K562 (cell line): ENCODE results near the gene KCNH2. TPM values are rescaled to one million over a fixed set of nuclear protein-coding genes. Genes with fewer than 3 reads are reported as not detected.

Experiments
- ARID1B ChIP-seq: fragments of 450-650 bp; IDR thresholded peaks from 2 replicates; pipeline ENCODE4 v1.6.1; 2016; ENCODE audit warnings: antibody characterized with exemption, mild to moderate bottlenecking, inconsistent platforms
- CEBPG ChIP-seq, 3 experiments: fragments of 200-800 bp in 1 of 3; sonication (Bioruptor generic) in 1 of 3; sonication (generic) in 1 of 3; formaldehyde crosslinking in 1 of 3; IDR thresholded peaks in 2 of 3; conservative IDR thresholded peaks in 1 of 3; 2 replicates each; pipeline versions ENCODE4 v1.6.1 to v1.8.0; 2016 to 2022; ENCODE audit warnings: missing compliant biosample characterization in 2 of 3, missing genetic modification characterization in 2 of 3, mild to moderate bottlenecking in 1 of 3, missing genetic modification reagents in 1 of 3
- DLX4 ChIP-seq: fragments of 250-450 bp; sonication (Bioruptor Pico); IDR thresholded peaks from 2 replicates; pipeline ENCODE4 v1.6.1; 2021; ENCODE audit warnings: mild to moderate bottlenecking
- HCFC1 ChIP-seq: IDR thresholded peaks from 2 replicates; pipeline ENCODE4 v1.6.1; 2012; ENCODE audit warnings: low read depth, low read length, improper control_type of control experiment
- HDGF ChIP-seq: fragments of 450-650 bp; IDR thresholded peaks from 2 replicates; pipeline ENCODE4 v1.6.1; 2016
- MCM7 ChIP-seq, 2 experiments: fragments of 450-650 bp; IDR thresholded peaks; 2 replicates each; pipeline ENCODE4 v1.6.1; 2016 to 2018
- POLR2B ChIP-seq: fragments of 450-650 bp; IDR thresholded peaks from 2 replicates; pipeline ENCODE4 v1.6.1; 2018; ENCODE audit warnings: low read depth; ENCODE audit not compliant: partially characterized antibody
- PPARD ChIP-seq: fragments of 250-450 bp; sonication (Bioruptor Pico); IDR thresholded peaks from 2 replicates; pipeline ENCODE4 v1.8.0; 2022; ENCODE audit warnings: inconsistent platforms, mild to moderate bottlenecking, moderate library complexity
- PRPF4 ChIP-seq: fragments of 200-400 bp; formaldehyde crosslinking; IDR thresholded peaks from one replicate; pipeline ENCODE4 v1.6.1; 2017; ENCODE audit warnings: low read length, low read depth, mild to moderate bottlenecking; ENCODE audit not compliant: insufficient read depth, poor library complexity, severe bottlenecking
- RUNX1 ChIP-seq: sonication (generic); IDR thresholded peaks from 2 replicates; pipeline ENCODE4 v1.6.1; 2016; ENCODE audit warnings: antibody characterized with exemption, low read depth
- SAFB ChIP-seq: fragments of 200-400 bp; formaldehyde crosslinking; IDR thresholded peaks from 2 replicates; pipeline ENCODE4 v1.6.1; 2017; ENCODE audit warnings: low read depth, low read length, borderline replicate concordance
- TARDBP ChIP-seq: fragments of 450-650 bp; IDR thresholded peaks from 2 replicates; pipeline ENCODE4 v1.6.1; 2016
- TCFL5 ChIP-seq: fragments of 250-450 bp; sonication (Bioruptor Pico); conservative IDR thresholded peaks from 2 replicates; pipeline ENCODE4 v1.6.1; 2021; ENCODE audit warnings: mild to moderate bottlenecking, moderate library complexity, matching md5 sums
- TEAD2 ChIP-seq: fragments of 450-650 bp; IDR thresholded peaks from 2 replicates; pipeline ENCODE4 v1.6.1; 2016; ENCODE audit warnings: missing genetic modification characterization, control low read depth, missing compliant biosample characterization
- ZBTB7A ChIP-seq: IDR thresholded peaks from 2 replicates; pipeline ENCODE4 v1.6.1; 2011; ENCODE audit warnings: low read depth, mild to moderate bottlenecking, low read length, moderate library complexity, borderline replicate concordance; ENCODE audit not compliant: control insufficient read depth
- ZNF124 ChIP-seq: sonication (generic); formaldehyde crosslinking; IDR thresholded peaks from 2 replicates; pipeline ENCODE4 v1.8.1; 2022; ENCODE audit warnings: missing genetic modification reagents
- ZNF407 ChIP-seq: fragments of 450-650 bp; IDR thresholded peaks from 2 replicates; pipeline ENCODE4 v1.6.1; 2016; ENCODE audit warnings: low read depth
- ZNF551 ChIP-seq: fragments of 250-450 bp; sonication (Bioruptor Pico); IDR thresholded peaks from 2 replicates; pipeline ENCODE4 v1.5.0; 2021; ENCODE audit warnings: mild to moderate bottlenecking, moderate library complexity
- polyA plus RNA-seq, 8 experiments: library from polyadenylated mRNA; depleted of rRNA in 4 of 8; stranded (reverse) in 5 of 8; unstranded in 3 of 8; fragments of >200 nt; fragmentation: Nextera tagmentation in 2 of 8; fragmentation: Illumina TruSeq in 1 of 8; extraction: Ambion mirVana in 2 of 8; extraction: Trizol in 1 of 8; gene quantifications; 2 replicates each; pipeline versions ENCODE4 v1.2.1 to v1.2.3, GENCODE V29; 2011 to 2014; ENCODE audit warnings: inconsistent platforms in 1 of 8, missing spikeins in 1 of 8
- total RNA-seq, 7 experiments: library from RNA; depleted of rRNA in 6 of 7; stranded (reverse); fragments of >200 nt in 6 of 7; fragmentation: Illumina TruSeq in 2 of 7; extraction: Trizol in 2 of 7; gene quantifications; 2 replicates each; pipeline versions ENCODE4 v1.2.1 to v1.2.3, GENCODE V29; 2011 to 2021; ENCODE audit warnings: low replicate concordance in 1 of 7
- TF ChIP-seq, protein P1 (sequence below): fragments of 250-450 bp; sonication (Bioruptor Pico); IDR thresholded peaks from 2 replicates; pipeline ENCODE4 v1.8.0; 2022; ENCODE audit warnings: moderate library complexity, mild to moderate bottlenecking, inconsistent platforms

The KCNH2 gene
- total and polyA plus RNA-seq, 9 of the 15 experiments (the other 6 are each of a cell fraction or from before 2014, with no cell fraction given): 18.1 to 368 (median 218) TPM

DNA sequence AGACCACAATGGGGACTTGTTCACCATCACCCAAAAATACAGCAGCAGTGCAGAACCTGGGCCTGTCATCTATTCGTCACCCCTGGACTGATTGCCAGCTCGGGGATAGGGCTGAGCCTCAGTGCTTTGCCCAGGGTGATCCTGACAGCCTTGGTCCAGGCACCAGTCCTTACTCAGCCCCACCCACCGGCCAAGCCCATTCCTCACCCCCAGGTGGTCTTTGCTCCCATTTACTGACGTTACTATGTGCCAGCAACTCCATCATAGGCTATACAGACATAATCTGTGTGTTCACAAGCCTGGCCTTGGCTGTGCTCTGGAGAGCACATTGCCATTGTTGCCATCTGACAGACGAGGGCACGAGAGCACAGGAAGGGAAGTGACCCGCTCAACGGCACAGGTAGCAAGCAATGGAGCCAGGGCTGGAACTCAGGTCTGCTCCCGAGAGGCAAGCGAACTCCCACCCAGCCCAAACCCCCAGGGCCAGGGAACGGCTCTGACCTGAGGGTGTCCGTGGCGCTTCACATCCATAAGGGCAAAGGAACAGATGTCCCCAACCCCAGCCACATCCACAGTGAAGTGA lies 39.3 kb upstream of the KCNH2 start (continued):
- TF ChIP-seq PRPF4: no peak
- no peak for TF ChIP-seq TEAD2 (tag)
- 0 out of 2 replicates have a peak, but pooled peaks have one; percentile 19 for TF ChIP-seq ZBTB7A
- TF ChIP-seq HDGF: peak; percentile 57
- no peak for TF ChIP-seq ZNF124 (CRISPR knock-in tag)
- TF ChIP-seq POLR2B: peak; percentile 34
- no peak; the same call in 1 of the 2 replicates for TF ChIP-seq RUNX1
- TF ChIP-seq PPARD (CRISPR knock-in tag): no peak
- TF ChIP-seq MCM7 (IDR thresholded peaks at IDR 0.05): no peak
- 0 out of 2 replicates have a peak, but pooled peaks have one; percentile 5 for TF ChIP-seq CEBPG (CRISPR knock-in tag; IDR thresholded peaks at IDR 0.05)
- TF ChIP-seq CEBPG (tag; conservative IDR thresholded peaks at IDR 0.05 in 1 of 2, IDR thresholded peaks at IDR 0.05 in 1 of 2): no peak
- 0 out of 2 replicates have a peak, but pooled peaks have one; percentile 1 for TF ChIP-seq ZNF407
- 0 out of 2 replicates have a peak, but pooled peaks have one; percentile 14 for TF ChIP-seq HCFC1
- no peak; the same call in 1 of the 2 replicates for TF ChIP-seq TCFL5 (CRISPR knock-in tag)
- no peak for TF ChIP-seq ARID1B
- TF ChIP-seq TARDBP: no peak
- no peak for TF ChIP-seq DLX4 (CRISPR knock-in tag)
- TF ChIP-seq, protein P1, sequence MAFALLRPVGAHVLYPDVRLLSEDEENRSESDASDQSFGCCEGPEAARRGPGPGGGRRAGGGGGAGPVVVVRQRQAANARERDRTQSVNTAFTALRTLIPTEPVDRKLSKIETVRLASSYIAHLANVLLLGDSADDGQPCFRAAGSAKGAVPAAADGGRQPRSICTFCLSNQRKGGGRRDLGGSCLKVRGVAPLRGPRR (CRISPR knock-in tag): no peak
- TF ChIP-seq SAFB: 0 out of 2 replicates have a peak, but pooled peaks have one; percentile 4
- TF ChIP-seq ZNF551: no peak
